ENCODE results near the gene ADAMTS10.
"Not testable (repeated sequence)": the region's sequence is repeated elsewhere in the genome, so short reads cannot be mapped to it uniquely, and the experiment has no call there.

GRCh38 chr19:8637070-8637469, 26.6 kb upstream of the ADAMTS10 start:
- not testable (repeated sequence) for TF ChIP-seq HNRNPLL (IDR thresholded peaks at IDR 0.05; ENCODE audit: low read depth, low read length, poor library complexity, severe bottlenecking); ZNF639 (CRISPR knock-in tag; conservative IDR thresholded peaks at IDR 0.05); MLLT10 (CRISPR knock-in tag; IDR thresholded peaks at IDR 0.05); POLR2AphosphoS2 (IDR thresholded peaks at IDR 0.05; ENCODE audit: low read depth, low read length); NFYB (CRISPR knock-in tag; IDR thresholded peaks at IDR 0.05); ZNF138 (CRISPR knock-in tag; IDR thresholded peaks at IDR 0.05; ENCODE audit: low read depth); POLR2A (IDR thresholded peaks at IDR 0.05; ENCODE audit: insufficient read depth in 1 of 2, low read depth in 2 of 2, low read length in 2 of 2); NR3C1 (CRISPR knock-in tag; IDR thresholded peaks at IDR 0.05)
- TF ChIP-seq, protein P1, sequence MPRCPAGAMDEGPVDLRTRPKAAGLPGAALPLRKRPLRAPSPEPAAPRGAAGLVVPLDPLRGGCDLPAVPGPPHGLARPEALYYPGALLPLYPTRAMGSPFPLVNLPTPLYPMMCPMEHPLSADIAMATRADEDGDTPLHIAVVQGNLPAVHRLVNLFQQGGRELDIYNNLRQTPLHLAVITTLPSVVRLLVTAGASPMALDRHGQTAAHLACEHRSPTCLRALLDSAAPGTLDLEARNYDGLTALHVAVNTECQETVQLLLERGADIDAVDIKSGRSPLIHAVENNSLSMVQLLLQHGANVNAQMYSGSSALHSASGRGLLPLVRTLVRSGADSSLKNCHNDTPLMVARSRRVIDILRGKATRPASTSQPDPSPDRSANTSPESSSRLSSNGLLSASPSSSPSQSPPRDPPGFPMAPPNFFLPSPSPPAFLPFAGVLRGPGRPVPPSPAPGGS (CRISPR knock-in tag; IDR thresholded peaks at IDR 0.05) = not testable (repeated sequence)
- TF ChIP-seq, protein P2, sequence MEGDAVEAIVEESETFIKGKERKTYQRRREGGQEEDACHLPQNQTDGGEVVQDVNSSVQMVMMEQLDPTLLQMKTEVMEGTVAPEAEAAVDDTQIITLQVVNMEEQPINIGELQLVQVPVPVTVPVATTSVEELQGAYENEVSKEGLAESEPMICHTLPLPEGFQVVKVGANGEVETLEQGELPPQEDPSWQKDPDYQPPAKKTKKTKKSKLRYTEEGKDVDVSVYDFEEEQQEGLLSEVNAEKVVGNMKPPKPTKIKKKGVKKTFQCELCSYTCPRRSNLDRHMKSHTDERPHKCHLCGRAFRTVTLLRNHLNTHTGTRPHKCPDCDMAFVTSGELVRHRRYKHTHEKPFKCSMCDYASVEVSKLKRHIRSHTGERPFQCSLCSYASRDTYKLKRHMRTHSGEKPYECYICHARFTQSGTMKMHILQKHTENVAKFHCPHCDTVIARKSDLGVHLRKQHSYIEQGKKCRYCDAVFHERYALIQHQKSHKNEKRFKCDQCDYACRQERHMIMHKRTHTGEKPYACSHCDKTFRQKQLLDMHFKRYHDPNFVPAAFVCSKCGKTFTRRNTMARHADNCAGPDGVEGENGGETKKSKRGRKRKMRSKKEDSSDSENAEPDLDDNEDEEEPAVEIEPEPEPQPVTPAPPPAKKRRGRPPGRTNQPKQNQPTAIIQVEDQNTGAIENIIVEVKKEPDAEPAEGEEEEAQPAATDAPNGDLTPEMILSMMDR (CRISPR knock-in tag; IDR thresholded peaks at IDR 0.05) = not testable (repeated sequence)

All from HepG2 (cell line).